ENCODE measurements around the gene VPS29. TPM values are rescaled to one million over a fixed set of nuclear protein-coding genes. Genes with fewer than 3 reads are reported as not detected.

VPS29 gene
- total and polyA plus RNA-seq, 4 donors = 73.7 to 177 (median 134) TPM

DNA sequence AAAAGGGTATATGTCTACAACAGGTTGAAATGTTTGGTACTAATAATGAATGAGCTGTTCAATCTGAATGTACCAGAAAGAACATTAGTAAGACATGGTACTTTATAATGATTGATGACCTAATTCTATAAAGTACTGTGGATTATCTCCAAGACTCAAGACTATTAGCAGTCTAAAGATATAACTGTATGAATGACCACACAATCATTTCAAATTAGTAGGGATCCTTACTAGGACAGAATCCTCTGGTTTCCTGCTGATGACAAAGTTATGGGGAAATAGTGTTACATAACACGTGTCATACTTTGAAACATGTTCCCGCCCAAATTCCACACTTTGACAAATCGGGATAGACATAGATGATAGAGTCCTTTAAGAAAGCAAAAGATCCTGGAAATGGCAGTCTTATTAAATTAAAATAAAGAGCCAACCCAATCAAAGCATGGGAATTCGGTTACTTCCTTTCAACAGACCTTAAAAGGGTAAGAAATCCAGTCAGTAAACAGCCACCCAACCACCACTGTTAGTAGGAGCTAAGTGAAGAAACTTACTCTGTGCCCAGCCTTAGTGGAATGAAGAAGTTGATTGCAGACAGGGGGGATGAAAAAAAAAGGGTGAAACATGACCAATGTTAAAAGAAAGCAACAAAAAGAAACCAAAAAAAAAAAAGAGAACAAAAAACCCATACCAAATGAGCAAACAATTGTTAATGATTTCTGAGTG, 2.8 kb downstream of the VPS29 start:
- DNase-seq = no peak
- Histone ChIP-seq H3K4me1 (ENCODE audit: control insufficient read depth in 5 of 5, insufficient read depth in 5 of 5, low read length in 5 of 5) (peaks cover 0 to 19% (median 5%) of the 10 kb centered on the region in 5 donors), H3K9ac (ENCODE audit: insufficient read depth in 1 of 2, low read length in 2 of 2) (no peak overlapping the region), H3K4me3 (no peak overlapping the region), H3K36me3 (ENCODE audit: control insufficient read depth in 4 of 4, insufficient read depth in 4 of 4, low read length in 4 of 4) (peaks cover 6 to 13% (median 9%) of the 10 kb centered on the region in 4 donors), H3K9me3 (ENCODE audit: control insufficient read depth in 4 of 4, insufficient read depth in 3 of 4, low read length in 3 of 4) (no peaks in the 10 kb centered on the region), H3K27me3 (ENCODE audit: control insufficient read depth in 3 of 3, insufficient read depth in 3 of 3, low read length in 2 of 3) (no peaks in the 10 kb centered on the region), H3K27ac (ENCODE audit: low read depth in 1 of 2, low read length in 1 of 2) (peak overlapping the region in 1 of 2 donors; percentile 36)
- 28 to 47% methylated on average over 4 of the region's 4 CpGs for WGBS, 2 donors
- TF ChIP-seq, protein P1, sequence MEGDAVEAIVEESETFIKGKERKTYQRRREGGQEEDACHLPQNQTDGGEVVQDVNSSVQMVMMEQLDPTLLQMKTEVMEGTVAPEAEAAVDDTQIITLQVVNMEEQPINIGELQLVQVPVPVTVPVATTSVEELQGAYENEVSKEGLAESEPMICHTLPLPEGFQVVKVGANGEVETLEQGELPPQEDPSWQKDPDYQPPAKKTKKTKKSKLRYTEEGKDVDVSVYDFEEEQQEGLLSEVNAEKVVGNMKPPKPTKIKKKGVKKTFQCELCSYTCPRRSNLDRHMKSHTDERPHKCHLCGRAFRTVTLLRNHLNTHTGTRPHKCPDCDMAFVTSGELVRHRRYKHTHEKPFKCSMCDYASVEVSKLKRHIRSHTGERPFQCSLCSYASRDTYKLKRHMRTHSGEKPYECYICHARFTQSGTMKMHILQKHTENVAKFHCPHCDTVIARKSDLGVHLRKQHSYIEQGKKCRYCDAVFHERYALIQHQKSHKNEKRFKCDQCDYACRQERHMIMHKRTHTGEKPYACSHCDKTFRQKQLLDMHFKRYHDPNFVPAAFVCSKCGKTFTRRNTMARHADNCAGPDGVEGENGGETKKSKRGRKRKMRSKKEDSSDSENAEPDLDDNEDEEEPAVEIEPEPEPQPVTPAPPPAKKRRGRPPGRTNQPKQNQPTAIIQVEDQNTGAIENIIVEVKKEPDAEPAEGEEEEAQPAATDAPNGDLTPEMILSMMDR (IDR thresholded peaks at IDR 0.05; ENCODE audit: control extremely low read depth, extremely low read depth) = no peak
- no peak for ATAC-seq (ENCODE audit: insufficient read depth, low FRiP score)

GRCh38 chr12:110475426-110475825, 26.5 kb downstream of the VPS29 start:
- Histone ChIP-seq H3K4me3 (no peak overlapping the region), H3K4me1 (ENCODE audit: control insufficient read depth in 5 of 5, insufficient read depth in 5 of 5, low read length in 5 of 5) (no peaks in the 10 kb centered on the region), H3K36me3 (ENCODE audit: control insufficient read depth in 4 of 4, insufficient read depth in 4 of 4, low read length in 4 of 4) (peaks cover 0 to 4% (median 1%) of the 10 kb centered on the region in 4 donors), H3K9ac (ENCODE audit: insufficient read depth in 1 of 2, low read length in 2 of 2) (no peak overlapping the region), H3K9me3 (ENCODE audit: control insufficient read depth in 4 of 4, insufficient read depth in 3 of 4, low read length in 3 of 4) (no peaks in the 10 kb centered on the region), H3K27me3 (ENCODE audit: control insufficient read depth in 3 of 3, insufficient read depth in 3 of 3, low read length in 2 of 3) (no peaks in the 10 kb centered on the region), H3K27ac (ENCODE audit: low read depth in 1 of 2, low read length in 1 of 2) (no peak overlapping the region)
- ATAC-seq (ENCODE audit: insufficient read depth, low FRiP score) (no peak), DNase-seq (no peak)
- TF ChIP-seq, protein P1 (IDR thresholded peaks at IDR 0.05; ENCODE audit: control extremely low read depth, extremely low read depth) = no peak
- WGBS, 2 donors = 90 to 96% methylated on average over 7 of the region's 7 CpGs

DNA sequence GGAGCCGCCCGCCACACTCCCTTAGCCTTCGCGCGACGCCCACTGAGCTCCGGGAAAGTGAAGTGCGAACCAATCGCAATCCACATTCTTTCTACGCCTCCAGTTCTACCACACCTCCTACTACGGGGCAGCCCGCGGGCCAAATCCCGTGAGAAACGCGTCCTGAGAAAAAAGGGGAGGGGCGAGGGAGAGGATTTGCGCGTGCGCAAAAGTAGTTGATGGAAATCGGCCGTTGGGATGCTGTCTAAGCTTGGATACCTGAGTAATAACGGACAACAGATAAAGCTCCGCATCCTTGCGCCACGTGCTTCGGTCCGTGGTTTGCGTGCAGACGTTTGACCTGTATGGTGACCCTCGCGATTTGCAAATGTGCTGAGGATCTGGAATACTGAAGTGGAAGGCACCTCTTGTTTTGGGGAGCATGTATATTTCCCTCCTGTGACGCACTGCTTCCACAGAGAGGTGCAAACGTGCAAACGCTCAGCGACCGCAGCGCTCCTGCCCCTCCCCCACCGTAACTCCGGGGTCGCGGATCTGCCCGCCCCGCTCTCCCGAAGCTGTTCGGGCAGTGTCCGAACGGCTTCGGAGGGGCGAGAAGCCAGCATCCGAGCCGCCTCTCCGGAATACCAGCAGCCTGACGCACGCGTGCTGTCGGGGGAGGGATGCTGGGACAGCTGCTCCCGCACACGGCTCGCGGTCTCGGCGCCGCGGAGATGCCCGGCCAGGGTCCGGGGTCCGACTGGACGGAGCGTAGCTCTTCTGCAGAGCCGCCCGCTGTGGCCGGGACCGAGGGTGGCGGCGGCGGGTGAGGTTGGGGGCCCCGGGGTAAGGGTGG, 33.5 kb downstream of the VPS29 start, which contains the start of the genes FAM216A and GPN3:
Gene FAM216A, plus strand, starts transcription at position 632 of the 835 bp plus-strand sequence. Its CDS starts 31 bp downstream, at position 663.
Gene GPN3, minus strand, starts transcription at position 44 of the 835 bp plus-strand sequence. CDS start 54 bp downstream, outside the sequence.
- ATAC-seq (ENCODE audit: insufficient read depth, low FRiP score) (peak; percentile 94), DNase-seq (peak; percentile 98 to 100 (median 99))
- H3K27me3 ChIP-seq (ENCODE audit: control insufficient read depth in 3 of 3, insufficient read depth in 3 of 3, low read length in 2 of 3) = no peaks in the 10 kb centered on the region
- H3K9me3 ChIP-seq (ENCODE audit: control insufficient read depth in 4 of 4, insufficient read depth in 3 of 4, low read length in 3 of 4) = no peaks in the 10 kb centered on the region
- H3K27ac ChIP-seq (ENCODE audit: low read depth in 1 of 2, low read length in 1 of 2) = peak within 1 kb of the TSS; percentile 92 to 95
- H3K9ac ChIP-seq (ENCODE audit: insufficient read depth in 1 of 2, low read length in 2 of 2) = peak within 1 kb of the TSS; percentile 67 to 97
- H3K4me1 ChIP-seq (ENCODE audit: control insufficient read depth in 5 of 5, insufficient read depth in 5 of 5, low read length in 5 of 5) = peaks cover 4 to 17% (median 8%) of the 10 kb centered on the region in 5 donors
- WGBS, 2 donors = 0% methylated on average over 71 to 78 of the region's 78 CpGs
- peak within 1 kb of the TSS; percentile 72 for H3K4me3 ChIP-seq
- TF ChIP-seq, protein P1 (IDR thresholded peaks at IDR 0.05; ENCODE audit: control extremely low read depth, extremely low read depth) = no peak
- peaks cover 0 to 11% (median 3%) of the 10 kb centered on the region in 4 donors for H3K36me3 ChIP-seq (ENCODE audit: control insufficient read depth in 4 of 4, insufficient read depth in 4 of 4, low read length in 4 of 4)
